ENCODE data around the gene GCG.

The GCG gene

DNA sequence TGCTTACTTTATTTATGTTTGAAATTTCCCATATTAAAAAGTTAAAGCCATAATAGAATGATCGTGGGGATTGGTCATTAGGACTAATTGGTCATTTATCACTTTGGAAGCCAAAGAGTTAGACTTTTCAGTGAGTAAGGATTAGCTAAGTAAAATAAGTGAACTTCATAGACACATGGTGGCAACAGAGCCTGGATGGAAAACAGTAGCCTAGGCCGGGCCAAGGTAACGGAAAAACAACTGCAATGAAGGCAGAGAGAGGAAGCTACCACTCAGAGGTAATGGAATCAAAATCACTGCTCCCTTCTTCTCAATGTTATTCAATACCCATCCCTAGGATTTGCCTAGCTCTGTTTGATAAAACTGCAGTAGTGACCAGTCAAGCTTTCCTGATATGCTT is 4.1 kb upstream of the GCG start:
- no peak for TF ChIP-seq CTCF (IDR thresholded peaks at IDR 0.05; ENCODE audit: control insufficient read depth, insufficient read depth, low read depth, low read length, missing control alignments)
- H3K4me3 ChIP-seq (ENCODE audit: control insufficient read depth, low read depth, low read length), result no peak overlapping the region

GRCh38 chr2:162155093-162155492 is 3.0 kb upstream of the GCG start:
- TF ChIP-seq CTCF (IDR thresholded peaks at IDR 0.05; ENCODE audit: control insufficient read depth, insufficient read depth, low read depth, low read length, missing control alignments), result peak; percentile 12
- DNase-seq (ENCODE audit: low read depth), result no peak
- H3K4me3 ChIP-seq (ENCODE audit: control insufficient read depth, low read depth, low read length), result no peak overlapping the region

More for the DNA sequence above, 4.1 kb upstream of the GCG start:
- DNase-seq (ENCODE audit: low read depth), result no peak

DNA sequence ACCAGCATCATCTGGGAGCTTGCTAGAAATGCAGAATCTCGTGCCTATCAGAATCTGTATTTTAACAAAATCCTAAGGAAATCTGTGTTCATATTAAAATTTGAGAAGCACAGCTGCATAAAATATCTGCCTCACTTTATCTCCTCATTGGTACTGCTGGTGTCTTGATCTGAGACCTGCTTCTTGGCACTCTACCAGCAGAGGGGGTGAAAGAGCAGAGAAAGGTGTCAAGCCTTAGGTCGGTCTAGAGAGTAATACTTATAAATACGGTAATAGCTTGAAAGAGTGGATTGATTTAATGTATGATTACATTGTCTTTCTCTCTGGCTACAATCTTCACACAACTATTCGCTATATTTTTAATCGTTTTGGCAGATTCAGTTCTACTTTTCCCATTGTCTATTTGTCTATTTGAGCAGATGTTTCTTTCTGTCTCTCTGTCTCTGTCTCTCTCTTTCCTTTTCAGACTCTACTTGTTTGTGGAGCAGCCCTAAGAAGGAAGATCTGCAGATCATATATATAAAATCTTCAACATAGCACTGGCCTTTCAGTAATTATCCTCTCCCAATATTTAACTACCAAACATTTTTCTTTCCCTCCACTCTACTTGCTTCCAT is 1.7 kb upstream of the GCG start:
- peak; percentile 64 for TF ChIP-seq CTCF (IDR thresholded peaks at IDR 0.05; ENCODE audit: control insufficient read depth, insufficient read depth, low read depth, low read length, missing control alignments)
- peak; percentile 4 for DNase-seq (ENCODE audit: low read depth)
- H3K4me3 ChIP-seq (ENCODE audit: control insufficient read depth, low read depth, low read length), result no peak overlapping the region

DNA sequence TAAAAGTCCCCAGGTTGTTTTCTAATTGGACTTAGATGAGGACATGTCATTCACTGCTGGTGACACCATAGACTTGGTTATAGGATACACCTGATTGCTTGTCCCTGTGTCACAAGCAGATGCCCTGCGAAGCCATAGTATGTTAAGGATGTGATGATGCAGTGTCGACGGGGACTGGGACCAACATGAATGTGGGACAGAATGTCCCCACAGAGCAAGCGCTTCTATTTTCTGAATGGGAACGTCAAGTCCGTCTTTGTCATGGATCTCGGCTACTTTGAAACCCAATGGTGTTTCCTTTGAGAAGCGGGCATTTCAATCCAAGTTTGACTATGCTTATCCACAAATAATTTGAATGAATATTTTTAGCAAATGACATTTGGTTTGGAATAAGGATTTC is 2.1 kb downstream of the GCG start:
- DNase-seq (ENCODE audit: low read depth), result no peak
- no peak for TF ChIP-seq CTCF (IDR thresholded peaks at IDR 0.05; ENCODE audit: control insufficient read depth, insufficient read depth, low read depth, low read length, missing control alignments)
- no peak overlapping the region for H3K4me3 ChIP-seq (ENCODE audit: control insufficient read depth, low read depth, low read length)

- no peak overlapping the region for H3K4me3 ChIP-seq (ENCODE audit: control insufficient read depth, low read depth, low read length)
- no peak for TF ChIP-seq CTCF (IDR thresholded peaks at IDR 0.05; ENCODE audit: control insufficient read depth, insufficient read depth, low read depth, low read length, missing control alignments)
- DNase-seq (ENCODE audit: low read depth), result no peak
Observed at GRCh38 chr2:162149466-162149865, 2.6 kb downstream of the GCG start.

DNA sequence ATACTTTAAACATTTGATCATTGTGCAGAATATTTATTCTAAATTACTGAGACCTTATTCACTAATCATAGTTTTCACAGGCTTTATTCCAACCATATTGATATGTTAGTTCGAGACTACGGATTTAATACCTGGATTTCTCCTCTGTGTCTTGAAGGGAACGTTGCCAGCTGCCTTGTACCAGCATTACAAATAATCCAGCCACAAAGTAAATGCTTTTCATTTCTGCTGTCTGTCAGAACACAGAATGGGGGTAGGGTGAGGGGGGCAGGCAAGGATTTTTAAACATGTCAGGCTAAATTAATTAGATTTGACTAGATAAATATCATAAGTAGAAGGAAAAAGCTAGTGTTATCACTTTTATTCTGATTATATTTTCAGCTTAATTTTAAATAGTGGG is 3.1 kb downstream of the GCG start:
- no peak for TF ChIP-seq CTCF (IDR thresholded peaks at IDR 0.05; ENCODE audit: control insufficient read depth, insufficient read depth, low read depth, low read length, missing control alignments)
- no peak overlapping the region for H3K4me3 ChIP-seq (ENCODE audit: control insufficient read depth, low read depth, low read length)
- no peak for DNase-seq (ENCODE audit: low read depth)

DNA sequence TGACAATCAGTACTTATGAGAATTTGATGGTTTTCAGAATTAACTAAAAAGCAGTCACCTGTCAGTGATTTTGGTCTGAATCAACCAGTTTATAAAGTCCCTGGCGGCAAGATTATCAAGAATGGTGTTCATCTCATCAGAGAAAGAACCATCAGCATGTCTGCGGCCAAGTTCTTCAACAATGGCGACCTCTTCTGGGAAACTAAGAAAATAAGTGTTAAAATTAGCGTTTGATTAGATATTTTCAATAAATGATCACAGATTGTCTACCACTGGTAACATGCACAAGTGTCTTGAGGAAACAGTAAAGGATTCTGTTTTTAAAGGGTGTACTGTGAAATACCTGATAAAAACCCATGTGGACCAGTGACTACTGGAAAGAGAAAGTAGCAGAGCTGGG is 8.1 kb downstream of the GCG start:
- no peak overlapping the region for H3K4me3 ChIP-seq (ENCODE audit: control insufficient read depth, low read depth, low read length)
- no peak for DNase-seq (ENCODE audit: low read depth)
- TF ChIP-seq CTCF (IDR thresholded peaks at IDR 0.05; ENCODE audit: control insufficient read depth, insufficient read depth, low read depth, low read length, missing control alignments), result no peak
